GM18858 (cell line): Measurements from ENCODE around the gene MMP21.

ENCODE experiments used
- ATAC-seq: cut with Tn5 transposase; IDR thresholded peaks from one replicate; pipeline ENCODE4 v1.9.1; 2021; ENCODE audit not compliant: unreplicated experiment

MMP21 gene

GRCh38 chr10:125792342-125793300, 17.0 kb upstream of the MMP21 start:
- no peak for ATAC-seq

DNA sequence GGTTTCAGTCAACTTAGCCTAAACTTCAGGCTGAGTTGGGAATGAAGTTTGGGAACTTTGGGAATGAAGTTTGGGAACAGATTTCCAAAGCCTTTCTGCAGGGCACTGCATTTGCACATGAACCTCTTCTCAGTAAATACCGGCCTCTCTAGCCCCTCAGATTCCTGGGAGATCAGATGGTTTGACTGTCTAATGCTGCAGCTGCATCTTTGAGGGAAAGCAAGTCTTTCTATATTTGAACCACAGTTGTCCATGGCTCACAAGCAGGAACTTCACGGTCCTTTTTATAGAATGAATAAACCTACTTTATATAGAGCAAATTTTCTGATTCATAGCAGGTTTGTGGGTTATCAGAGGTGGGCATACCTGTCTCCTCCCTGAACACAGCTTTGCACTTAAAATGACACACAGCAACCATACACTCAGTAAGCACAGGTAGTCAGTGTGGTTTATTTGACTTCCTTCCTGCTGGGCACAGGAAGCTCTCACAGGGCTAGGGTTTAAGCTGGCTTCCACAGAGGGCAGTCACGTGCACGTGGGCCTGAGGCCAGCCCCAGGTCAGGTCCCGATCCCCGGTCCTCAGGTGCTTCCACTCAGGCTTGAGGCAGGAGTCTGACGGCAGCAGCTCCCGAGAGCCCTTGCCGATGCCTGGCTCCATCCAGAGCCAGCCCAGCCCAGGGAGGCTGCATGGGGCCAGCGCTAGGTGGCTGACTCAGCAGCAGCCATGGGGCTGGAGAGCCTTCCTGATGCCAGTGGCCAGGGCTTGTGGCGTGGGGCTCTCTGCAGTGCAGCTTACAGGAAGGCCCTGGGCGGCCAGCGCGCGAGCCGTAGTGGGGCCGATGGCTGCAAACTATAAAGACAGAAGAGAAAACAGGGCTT, 12.8 kb upstream of the MMP21 start:
- ATAC-seq, result no peak

DNA sequence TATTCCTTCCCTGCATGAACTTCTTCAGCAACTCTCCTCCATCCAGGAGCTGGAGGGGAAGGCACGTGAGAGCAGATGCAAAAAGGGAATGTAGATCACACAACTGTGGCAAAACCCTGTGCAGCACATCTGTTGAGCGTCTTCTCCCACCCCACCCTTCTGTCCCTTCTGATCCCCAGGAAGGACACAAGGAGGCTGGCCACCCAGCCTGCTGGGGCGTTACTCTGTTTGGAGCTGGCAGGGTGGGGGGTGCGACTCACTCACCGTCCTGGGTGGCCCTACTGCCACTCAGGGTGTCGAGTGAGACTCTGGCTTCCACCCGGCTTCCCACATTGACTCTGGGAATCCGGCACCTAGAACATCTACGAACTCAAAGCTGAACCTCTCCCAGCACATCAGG, 10.2 kb upstream of the MMP21 start:
- ATAC-seq, result no peak

DNA sequence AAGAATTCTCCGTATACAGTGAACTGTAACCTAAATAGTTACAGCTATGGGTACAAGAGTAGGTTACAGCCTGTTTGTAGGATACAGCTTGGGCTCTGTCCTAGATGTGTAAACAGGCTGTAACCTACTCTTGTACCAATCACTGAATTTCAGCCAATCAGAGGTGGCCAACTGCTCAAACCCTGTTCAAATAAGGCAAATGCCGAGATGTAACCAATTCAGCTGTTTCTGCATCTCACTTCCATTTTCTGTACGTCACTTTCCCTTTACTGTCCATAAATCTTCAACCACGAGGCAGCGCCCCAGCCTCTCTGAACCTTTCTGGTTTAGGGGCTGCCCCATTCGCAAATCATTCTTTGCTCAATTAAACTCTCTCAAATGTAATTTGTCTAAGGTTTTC, 8.3 kb upstream of the MMP21 start:
- ATAC-seq, result peak; percentile 70

DNA sequence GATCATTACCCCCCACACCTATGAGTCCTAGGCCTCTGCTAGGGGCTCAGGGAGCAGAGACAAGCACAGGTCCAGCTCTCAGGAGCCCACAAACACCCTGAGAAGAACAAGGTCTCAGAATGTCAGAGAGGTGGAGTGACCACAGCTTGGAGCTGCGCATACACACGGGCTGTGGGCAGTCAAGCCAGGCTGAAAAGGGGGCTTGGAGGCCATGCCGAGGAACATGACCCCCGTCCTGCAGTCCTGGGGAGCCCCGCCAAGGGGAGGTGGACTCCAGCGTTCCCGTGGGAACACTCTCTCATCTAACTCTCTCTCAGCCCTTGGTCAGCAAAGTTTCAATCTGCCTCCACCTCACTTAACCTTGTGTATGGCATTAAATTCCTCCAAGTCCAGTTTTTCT, 7.8 kb upstream of the MMP21 start:
- no peak for ATAC-seq

DNA sequence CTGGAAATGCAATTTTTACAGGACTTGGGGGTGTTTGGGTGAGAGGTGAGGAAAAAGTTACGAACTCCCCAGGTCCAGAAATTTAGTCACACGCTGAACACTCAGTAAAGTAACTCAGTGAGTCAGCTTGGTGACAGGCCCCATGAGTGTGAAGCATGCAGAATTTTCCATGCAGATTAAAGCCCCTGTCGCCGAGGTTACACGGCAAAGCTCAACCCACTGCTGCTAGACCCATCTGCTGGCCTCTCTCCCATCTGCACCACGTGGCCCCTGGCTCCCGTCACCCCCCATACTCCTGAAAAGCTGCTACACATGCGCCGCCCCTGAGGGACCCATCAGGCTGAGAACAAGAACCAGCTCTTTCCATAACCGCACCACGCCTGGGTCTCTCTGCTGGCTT, 7.0 kb upstream of the MMP21 start:
- ATAC-seq, result no peak

GRCh38 chr10:125782054-125782453, 6.4 kb upstream of the MMP21 start:
- ATAC-seq, result no peak

DNA sequence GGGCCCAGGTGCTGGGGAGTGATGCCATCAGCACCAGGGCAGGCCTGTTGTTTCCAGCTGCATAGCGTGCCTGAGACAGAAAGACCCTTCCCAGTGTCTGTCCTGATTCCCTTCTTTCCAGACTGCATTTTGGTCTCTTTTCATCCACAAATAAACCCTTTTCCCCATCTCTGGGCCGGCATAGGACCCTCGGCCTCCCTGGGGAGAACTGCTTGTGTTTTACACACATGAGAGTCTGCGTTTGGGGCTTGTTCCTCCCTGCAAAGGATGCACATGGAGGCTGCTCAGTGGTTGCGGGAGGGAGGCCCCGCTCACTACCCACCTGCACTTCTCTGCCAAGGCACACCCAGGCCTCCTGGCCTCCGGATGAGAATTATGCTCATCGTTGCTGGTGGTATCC, 5.8 kb upstream of the MMP21 start:
- ATAC-seq, result no peak

- no peak for ATAC-seq
Observed at GRCh38 chr10:125779403-125780327, 4.0 kb upstream of the MMP21 start.

DNA sequence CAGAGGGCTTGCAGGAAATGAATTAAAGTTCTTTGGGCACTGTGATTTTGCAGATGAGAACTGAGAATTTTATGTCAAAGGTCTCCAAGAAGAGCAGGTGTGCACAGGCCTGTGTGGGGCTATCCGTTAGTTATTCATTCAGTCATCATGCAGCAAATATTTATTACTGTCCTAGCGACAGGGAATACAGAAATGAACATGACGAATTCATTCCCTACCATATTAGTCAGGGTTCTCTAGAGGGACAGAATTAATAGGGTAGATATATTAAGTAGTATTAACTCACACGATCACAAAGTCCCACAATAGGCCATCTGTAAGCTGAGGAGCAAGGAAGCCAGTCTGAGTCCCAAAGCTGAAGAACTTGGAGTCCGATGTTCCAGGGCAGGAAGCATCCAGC, 2.9 kb upstream of the MMP21 start:
- ATAC-seq, result no peak

- no peak for ATAC-seq
Observed at GRCh38 chr10:125777806-125778205, 2.2 kb upstream of the MMP21 start.

GRCh38 chr10:125774581-125775191, 935 bp downstream of the MMP21 start:
- no peak for ATAC-seq

GRCh38 chr10:125773687-125774543, 1.7 kb downstream of the MMP21 start:
- no peak for ATAC-seq

DNA sequence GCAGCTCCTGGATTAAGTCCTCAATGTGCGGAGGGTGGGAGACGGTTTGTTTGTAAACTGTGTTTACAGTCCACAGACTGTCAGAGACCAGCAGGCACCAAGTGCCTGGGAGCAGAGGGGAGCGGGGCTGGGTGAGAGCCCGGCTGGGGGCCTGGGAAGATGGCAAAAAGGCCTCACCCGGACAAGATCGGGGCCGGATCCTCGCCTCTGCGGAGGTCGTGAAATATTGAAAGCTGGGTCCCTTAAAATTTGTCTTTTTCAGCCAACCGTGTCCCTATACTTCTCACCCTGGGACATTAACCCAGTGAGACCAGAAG, 2.8 kb downstream of the MMP21 start:
- no peak for ATAC-seq

GRCh38 chr10:125772112-125772863, 3.3 kb downstream of the MMP21 start:
- ATAC-seq, result no peak

DNA sequence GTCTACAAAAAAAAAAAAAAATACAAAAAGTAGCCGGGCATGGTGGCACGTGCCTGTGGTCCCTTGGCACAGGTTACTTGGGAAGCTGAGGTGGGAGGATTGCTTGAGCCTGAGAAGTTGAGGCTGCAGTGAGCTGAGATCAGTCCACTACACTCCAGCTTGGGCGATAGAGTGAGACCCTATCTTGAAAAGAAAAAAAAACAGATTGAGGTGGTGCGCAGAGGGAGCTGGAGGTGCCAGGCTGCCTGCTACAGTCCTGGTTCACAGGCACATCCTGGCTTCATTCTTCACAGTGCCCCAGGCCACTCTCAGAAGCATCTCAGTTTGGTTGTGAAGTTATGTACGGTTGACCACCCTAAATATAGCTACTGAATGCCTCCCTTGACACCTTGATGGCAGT, 4.8 kb downstream of the MMP21 start:
- ATAC-seq, result no peak

DNA sequence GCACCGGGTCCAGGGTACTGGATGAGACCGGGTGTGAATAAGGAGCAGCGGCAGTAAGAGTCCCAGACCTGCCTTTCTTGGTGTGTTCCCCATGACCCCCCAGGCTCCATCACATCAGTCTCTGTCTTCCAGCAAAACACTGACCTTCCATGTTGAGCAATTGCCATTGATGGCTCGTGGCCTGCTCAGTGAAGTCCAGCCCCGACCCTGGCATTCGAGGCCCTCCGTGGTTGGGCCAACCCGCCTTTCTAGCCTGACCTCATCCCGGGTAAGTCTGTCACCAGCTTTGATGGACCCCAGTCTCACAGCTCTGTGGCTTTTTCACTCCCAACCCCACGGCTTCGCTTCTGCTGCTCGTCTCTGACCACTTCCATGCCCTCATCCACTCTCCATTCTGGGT, 6.4 kb downstream of the MMP21 start:
- no peak for ATAC-seq

DNA sequence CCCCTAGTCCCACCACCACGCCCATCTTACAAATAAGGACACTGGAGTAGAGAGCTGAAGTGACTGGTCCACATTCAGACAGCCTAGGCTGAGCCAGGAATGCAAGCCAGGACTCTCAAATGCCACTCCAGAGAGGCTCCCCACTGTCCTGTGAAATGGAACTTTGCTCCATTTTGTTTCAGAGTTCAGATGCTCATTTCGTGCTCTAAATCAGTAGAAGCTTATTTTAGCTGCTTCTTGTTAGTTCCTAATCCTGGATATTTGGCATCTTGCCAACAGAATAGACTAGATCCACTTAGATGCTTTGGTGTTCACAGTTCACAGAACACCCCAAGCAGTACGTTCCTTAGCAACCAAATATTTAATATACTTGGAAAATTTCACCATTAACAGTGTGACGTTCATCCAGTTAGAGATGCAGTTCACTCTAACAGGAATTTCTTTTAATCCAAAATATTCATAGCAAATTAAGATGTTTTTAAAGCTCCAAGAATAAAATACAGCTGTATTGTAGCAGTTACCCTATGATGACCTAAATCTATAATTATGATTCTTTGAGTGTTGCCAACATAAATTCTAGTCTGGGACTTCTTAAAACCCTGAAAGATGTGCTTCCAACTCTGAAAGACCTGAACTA, 7.3 kb downstream of the MMP21 start:
- no peak for ATAC-seq

DNA sequence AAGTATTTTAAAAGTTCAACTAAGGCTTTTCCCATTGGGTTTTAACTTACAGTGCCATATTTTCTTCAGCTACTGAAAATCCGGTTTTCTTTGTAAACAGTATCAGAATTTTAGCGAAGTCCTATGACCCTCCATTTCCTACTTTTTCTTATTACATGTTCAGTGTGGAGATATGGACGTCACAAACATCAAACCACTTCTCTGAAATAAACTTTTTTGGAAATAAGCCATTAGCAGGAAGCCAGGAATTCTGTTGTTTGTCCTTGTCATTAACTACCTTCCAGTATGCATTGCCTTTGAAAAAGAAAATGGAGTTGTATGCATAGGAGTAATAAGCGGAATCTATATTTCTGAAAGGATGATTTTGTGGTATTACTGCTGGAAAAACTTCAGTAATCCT, 9.1 kb downstream of the MMP21 start:
- no peak for ATAC-seq
